ENCODE measurements around the gene NYNRIN.

GRCh38 chr14:24429395-24430142 lies 30.8 kb downstream of the NYNRIN start, which contains the start of the genes CBLN3 and KHNYN:
- TF ChIP-seq, protein P1, sequence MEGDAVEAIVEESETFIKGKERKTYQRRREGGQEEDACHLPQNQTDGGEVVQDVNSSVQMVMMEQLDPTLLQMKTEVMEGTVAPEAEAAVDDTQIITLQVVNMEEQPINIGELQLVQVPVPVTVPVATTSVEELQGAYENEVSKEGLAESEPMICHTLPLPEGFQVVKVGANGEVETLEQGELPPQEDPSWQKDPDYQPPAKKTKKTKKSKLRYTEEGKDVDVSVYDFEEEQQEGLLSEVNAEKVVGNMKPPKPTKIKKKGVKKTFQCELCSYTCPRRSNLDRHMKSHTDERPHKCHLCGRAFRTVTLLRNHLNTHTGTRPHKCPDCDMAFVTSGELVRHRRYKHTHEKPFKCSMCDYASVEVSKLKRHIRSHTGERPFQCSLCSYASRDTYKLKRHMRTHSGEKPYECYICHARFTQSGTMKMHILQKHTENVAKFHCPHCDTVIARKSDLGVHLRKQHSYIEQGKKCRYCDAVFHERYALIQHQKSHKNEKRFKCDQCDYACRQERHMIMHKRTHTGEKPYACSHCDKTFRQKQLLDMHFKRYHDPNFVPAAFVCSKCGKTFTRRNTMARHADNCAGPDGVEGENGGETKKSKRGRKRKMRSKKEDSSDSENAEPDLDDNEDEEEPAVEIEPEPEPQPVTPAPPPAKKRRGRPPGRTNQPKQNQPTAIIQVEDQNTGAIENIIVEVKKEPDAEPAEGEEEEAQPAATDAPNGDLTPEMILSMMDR (IDR thresholded peaks at IDR 0.05), result peak in 1 of 12 donors; percentile 1
- peak; percentile 23 to 96 for TF ChIP-seq POLR2A (IDR thresholded peaks at IDR 0.05)
